GM18867 (cell line): Measurements from ENCODE around the gene ECHS1.

ENCODE experiments used
- ATAC-seq: cut with Tn5 transposase; IDR thresholded peaks from one replicate; pipeline ENCODE4 v1.9.1; 2021; ENCODE audit warnings: mild to moderate bottlenecking, moderate library complexity; ENCODE audit not compliant: unreplicated experiment

ECHS1 gene

GRCh38 chr10:133344236-133344635 is 28.9 kb downstream of the ECHS1 start:
- ATAC-seq = no peak

DNA sequence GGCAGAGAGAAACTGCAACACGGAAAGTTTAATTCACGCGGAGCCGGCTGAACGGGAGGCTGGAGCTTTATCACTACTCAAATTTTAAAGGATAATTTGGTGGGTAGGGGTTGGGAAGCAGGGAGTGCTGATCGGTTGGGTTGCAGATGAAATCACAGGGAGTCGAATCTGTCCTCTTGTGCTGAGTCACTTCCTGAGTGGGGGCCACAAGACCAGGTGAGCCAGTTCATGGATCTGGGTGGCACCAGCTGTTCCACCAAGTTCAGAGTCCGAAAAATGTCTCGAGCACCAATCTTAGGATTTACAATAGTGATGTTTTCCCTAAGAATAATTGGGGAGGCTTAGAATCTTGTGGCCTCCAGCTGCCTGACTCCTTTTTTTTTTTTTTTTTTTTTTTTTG is 29.6 kb downstream of the ECHS1 start:
- ATAC-seq = no peak

DNA sequence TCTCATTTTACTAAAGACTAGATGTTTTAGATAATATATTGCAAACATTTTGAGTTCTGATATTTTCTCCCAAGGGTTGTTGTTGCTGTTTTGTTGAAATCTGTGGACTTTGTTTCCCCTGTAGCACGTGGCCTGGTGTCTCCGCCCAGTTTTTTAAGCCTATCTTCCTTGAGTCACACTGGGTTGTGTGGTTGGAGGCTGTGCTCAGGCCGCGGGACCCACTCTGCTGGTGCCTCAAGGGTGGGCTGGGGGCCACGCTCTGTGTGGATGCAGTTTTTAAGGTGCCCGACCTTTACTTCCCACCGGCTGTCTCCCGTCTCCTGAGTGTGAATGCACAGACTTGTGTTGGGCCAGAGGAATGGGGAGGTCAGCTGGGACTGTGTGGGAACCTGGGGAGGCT is 30.2 kb downstream of the ECHS1 start:
- ATAC-seq = no peak

GRCh38 chr10:133341983-133342382 is 31.2 kb downstream of the ECHS1 start:
- ATAC-seq = no peak

GRCh38 chr10:133339708-133340380 is 33.3 kb downstream of the ECHS1 start:
- ATAC-seq = no peak

- ATAC-seq = no peak
Observed at GRCh38 chr10:133338080-133339071, 34.8 kb downstream of the ECHS1 start.

- ATAC-seq = no peak
Observed at GRCh38 chr10:133337370-133337725, 35.8 kb downstream of the ECHS1 start.

GRCh38 chr10:133336577-133337369 is 36.4 kb downstream of the ECHS1 start, which contains the start of gene CALY:
TSS of gene CALY (minus strand) at chr10:133336896. CDS start at chr10:133328989, 7,907 bp downstream.
- no peak for ATAC-seq

DNA sequence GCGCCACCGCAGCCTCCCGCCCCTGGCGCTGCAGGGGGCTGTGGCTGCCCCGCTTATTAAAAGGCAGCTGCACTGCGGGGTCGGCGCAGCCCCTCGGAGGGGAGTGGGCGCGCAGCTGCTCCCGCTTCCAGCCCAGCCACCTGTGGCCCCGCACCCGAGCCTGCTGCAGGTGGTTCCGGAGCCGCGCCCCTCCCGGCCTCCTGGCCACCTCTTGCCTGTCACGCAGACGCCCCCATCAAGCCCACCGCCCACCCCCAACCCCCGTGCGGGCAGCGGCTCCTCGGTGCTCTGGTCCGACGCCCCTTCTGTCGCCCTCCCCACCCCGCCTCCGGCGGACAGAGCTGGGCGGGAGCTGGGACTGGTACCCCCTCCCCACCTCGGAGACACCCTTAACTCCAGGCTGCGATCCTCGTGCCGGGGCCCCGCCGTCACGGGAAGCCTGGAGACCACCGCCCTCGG is 37.0 kb downstream of the ECHS1 start:
- no peak for ATAC-seq

DNA sequence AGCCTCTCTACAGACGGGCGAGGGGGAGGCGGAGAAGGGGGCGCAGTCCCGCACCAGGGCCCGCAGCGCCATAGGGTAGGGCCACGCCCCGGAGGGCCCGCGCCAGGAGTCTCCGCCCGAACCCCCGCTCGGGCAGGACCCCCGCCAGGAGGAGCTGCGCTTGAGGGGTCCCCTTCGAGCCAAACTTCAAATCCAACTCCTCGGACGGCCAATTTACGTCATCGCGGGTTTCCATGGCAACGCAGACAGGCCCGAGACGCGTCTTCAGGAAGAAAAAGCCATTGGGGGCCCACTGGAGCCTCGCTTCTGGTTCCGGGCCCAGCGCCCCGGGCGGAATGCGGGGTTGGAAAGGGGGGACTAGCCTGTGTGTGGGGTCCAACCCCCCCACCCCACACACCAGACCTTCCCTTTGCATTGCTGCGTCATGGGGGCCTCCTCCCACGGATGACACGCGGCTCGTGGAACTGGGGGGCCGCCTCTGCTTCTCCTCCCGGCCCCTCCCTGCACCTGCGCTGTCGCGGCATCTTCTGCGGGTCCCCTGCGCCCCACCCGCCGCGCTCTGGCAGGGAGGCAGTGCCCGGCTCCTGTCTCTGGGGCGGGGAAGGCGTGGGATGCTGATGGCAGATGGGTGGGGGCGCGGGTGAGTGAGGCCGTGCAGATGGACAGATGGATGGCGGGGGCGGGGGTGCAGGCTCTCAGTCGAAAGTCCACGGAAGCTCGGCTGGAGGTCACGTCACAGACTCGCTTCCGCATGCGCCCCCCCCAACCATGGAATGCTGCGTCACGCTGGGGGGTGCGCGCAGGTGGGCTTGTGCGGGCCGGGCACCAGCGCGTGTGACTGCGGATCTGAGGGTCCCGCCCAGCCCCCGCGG is 37.7 kb downstream of the ECHS1 start:
- ATAC-seq = no peak

GRCh38 chr10:133334503-133335245 is 38.5 kb downstream of the ECHS1 start:
- no peak for ATAC-seq

- no peak for ATAC-seq
Observed at GRCh38 chr10:133332936-133333699, 40.0 kb downstream of the ECHS1 start.

DNA sequence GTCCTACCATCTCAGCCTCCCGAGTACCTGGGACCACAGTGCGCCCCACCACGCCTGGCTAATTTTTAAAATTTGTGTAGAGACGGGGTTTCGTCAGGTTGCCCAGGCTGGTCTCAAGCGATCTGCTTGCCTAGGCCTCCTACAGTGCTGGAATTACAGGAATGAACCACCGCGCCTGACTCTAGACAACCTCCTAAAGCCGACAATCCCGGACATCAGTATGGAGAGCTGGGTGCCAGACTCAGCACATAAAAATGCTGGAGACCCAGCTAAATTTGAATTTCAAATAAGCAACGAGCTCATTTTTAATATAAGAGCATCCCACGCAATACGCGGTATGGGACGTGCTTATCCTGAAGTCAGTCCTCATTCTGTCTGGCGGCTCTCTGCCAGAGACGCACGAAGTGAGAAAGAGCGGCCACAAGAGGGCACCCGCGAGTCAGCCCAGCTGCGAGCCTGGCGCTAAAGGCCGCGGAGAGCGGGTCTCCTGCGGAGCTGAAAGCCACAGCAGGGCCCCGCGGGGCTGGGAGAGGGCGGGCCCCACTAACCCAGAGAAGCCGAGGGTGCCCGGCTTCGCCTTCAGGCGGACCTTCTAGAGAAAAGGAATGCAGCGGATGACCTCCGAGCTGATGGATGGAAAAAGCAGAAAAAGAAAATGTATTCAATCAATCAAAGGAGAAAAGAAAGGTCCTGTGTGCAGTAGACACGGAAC is 43.5 kb downstream of the ECHS1 start:
- ATAC-seq = peak; percentile 86

DNA sequence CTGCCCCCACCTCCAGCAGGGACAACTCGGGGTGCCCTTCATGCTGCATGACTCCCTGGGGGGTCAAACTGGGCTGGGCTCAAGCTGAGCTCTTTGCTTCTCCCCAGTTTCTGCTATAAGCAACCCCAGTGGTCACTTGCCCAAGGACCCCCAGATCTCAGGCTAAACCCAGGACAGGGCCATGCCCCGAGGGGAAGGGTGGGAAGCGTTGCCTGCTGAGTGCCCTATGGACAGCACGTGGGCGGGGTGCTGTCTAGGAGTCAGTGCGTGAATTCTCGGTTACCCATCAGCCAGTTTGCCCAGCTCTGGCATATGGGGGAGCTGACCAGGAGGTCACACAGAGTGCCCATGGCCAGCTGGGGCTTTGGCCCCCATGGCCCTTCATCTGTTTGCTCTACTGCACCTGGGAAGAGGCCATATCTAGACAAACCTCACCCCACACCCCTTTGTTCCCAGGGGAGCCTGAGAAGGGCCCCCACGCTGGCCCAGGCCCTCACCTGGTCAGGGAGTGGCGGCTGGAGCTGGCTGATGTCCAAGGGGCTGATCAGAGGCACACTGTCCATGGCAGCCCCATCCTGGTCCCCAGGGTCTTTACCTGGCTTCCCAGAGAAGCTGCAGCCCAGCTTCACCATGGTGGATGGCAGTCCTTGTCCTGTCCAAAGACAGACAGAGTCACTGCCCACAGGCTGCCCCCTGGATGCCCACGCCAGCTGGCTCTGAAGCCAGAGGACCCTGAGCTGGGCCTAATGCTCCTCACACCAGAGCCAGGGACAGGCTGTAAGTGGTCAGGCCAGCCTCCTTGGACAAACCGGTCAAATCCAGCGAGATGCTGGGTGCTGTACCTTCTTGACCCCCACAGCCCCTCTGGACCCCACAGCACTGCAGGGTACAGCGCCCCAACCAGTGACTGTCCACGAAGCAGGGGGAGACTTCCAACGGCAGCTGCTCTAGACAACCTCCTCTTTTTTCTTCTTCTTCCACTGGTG is 44.5 kb downstream of the ECHS1 start:
- no peak for ATAC-seq

DNA sequence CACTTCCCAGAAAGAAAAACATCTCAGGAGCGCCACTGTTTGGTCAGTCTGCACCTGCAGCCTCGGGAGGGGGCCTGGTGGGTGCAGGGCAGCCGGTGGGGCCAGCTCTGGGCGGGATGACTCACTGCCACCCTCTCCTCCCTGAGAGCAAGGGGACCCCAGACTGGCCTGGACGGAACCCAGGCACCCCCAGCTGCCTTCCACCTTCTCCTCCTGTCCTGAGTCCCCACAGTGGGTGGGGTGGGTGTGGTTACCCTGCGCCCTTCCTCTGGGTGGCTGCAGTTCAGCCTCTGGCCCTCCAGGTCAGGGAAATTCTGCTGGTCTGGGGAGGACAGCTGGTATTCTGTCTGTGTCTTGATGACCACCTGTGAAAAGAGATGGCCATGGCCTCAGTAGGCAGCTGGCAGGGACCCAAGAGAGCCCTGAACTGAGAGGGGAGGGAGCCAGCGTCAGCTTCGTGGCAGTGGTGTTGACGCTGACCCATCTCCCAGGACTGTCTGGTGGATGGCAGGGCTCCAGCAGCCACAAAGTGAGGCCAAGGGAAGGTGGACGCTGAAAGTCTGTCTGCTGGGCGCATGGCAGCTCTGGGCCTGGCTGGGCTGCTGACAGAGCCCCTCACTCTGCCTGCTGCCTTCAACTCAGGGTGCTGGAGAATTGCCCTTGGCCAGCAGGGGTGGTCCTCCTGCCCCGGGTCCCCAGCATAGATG is 45.4 kb downstream of the ECHS1 start:
- ATAC-seq = no peak
